CD14-positive monocyte (primary cell): Measurements from ENCODE around the gene ABCA6. TPM values are rescaled to one million over a fixed set of nuclear protein-coding genes. Genes with fewer than 3 reads are reported as not detected.
A peak's percentile ranks its signal among the peaks of the same experiment; 100 is the strongest.

Experiments
- DNase-seq, 3 donors: peaks; one replicate each; pipeline ENCODE4 v3.0.0-alpha.2; 2011 to 2022
- H2AFZ ChIP-seq: 2 replicates; pipeline ENCODE4 v1.6.0; 2012; ENCODE audit warnings: mild to moderate bottlenecking, low read depth, low read length, inconsistent platforms; ENCODE audit not compliant: insufficient read depth, poor library complexity, severe bottlenecking
- H3K27ac ChIP-seq, 2 donors: 1 replicate in 1 of 2; 2 replicates in 1 of 2; pipeline ENCODE4 v1.5.1; 2012 to 2013; ENCODE audit warnings: low read length in 2 of 2, control low read depth in 1 of 2, inconsistent platforms in 1 of 2, low read depth in 1 of 2, mild to moderate bottlenecking in 1 of 2
- H3K27me3 ChIP-seq, 2 donors: one replicate each; pipeline versions ENCODE4 v1.6.0 to v1.6.1; 2011 to 2013; ENCODE audit warnings: low read length in 2 of 2; ENCODE audit not compliant: control insufficient read depth in 2 of 2, insufficient read depth in 2 of 2
- H3K36me3 ChIP-seq, 2 donors: replicated peaks in 1 of 2; 1 replicate in 1 of 2; 2 replicates in 1 of 2; pipeline versions ENCODE4 v1.5.1 to v1.6.1; 2012 to 2013; ENCODE audit warnings: low read length in 2 of 2, control low read depth in 1 of 2, inconsistent platforms in 1 of 2, mild to moderate bottlenecking in 1 of 2; ENCODE audit not compliant: insufficient read depth in 2 of 2, control insufficient read depth in 1 of 2
- H3K4me1 ChIP-seq, 2 donors: 1 replicate in 1 of 2; 2 replicates in 1 of 2; pipeline versions ENCODE4 v1.5.1 to v1.6.1; 2012 to 2013; ENCODE audit warnings: low read length in 2 of 2, control low read depth in 1 of 2, inconsistent platforms in 1 of 2, mild to moderate bottlenecking in 1 of 2, moderate library complexity in 1 of 2; ENCODE audit not compliant: insufficient read depth in 2 of 2, control insufficient read depth in 1 of 2
- H3K4me2 ChIP-seq: replicated peaks from 2 replicates; pipeline ENCODE3; 2012; ENCODE audit warnings: low read length, moderate library complexity, mild to moderate bottlenecking; ENCODE audit not compliant: poor library complexity, severe bottlenecking; ENCODE audit errors: extremely low read depth
- H3K4me3 ChIP-seq, 3 experiments: fragments of 200-600 bp in 1 of 3; sonication (generic) in 1 of 3; replicated peaks in 1 of 3; 1 replicate in 2 of 3; 2 replicates in 1 of 3; pipeline ENCODE4 v1.5.1; 2011 to 2013; ENCODE audit warnings: low read length in 3 of 3, mild to moderate bottlenecking in 3 of 3, control low read depth in 2 of 3, low read depth in 2 of 3, inconsistent platforms in 1 of 3, moderate library complexity in 1 of 3
- H3K79me2 ChIP-seq: 2 replicates; pipeline ENCODE4 v1.6.0; 2012; ENCODE audit warnings: mild to moderate bottlenecking, control low read depth, inconsistent platforms, low read length, moderate library complexity; ENCODE audit not compliant: insufficient read depth
- H3K9ac ChIP-seq: 2 replicates; pipeline ENCODE4 v1.6.0; 2017; ENCODE audit warnings: low read length, mild to moderate bottlenecking; ENCODE audit not compliant: insufficient read depth, poor library complexity, severe bottlenecking
- H3K9me3 ChIP-seq, 2 donors: replicated peaks in 1 of 2; 1 replicate in 1 of 2; 2 replicates in 1 of 2; pipeline versions ENCODE4 v1.5.1 to v1.6.1; 2012 to 2013; ENCODE audit warnings: low read length in 2 of 2, control low read depth in 1 of 2; ENCODE audit not compliant: control insufficient read depth in 1 of 2, insufficient read depth in 1 of 2
- H4K20me1 ChIP-seq: 2 replicates; pipeline ENCODE4 v1.6.0; 2012; ENCODE audit warnings: mild to moderate bottlenecking, low read length, control low read depth, moderate library complexity; ENCODE audit not compliant: insufficient read depth
- H3K27ac Mint-ChIP-seq, 7 donors: one replicate each; pipeline ENCODE4 v1.8.0; 2020; ENCODE audit warnings: mild to moderate bottlenecking in 7 of 7, mixed read lengths in 7 of 7, moderate library complexity in 6 of 7, inconsistent platforms in 2 of 7
- H3K27me3 Mint-ChIP-seq, 3 donors: one replicate each; pipeline ENCODE4 v1.8.0; 2021 to 2022; ENCODE audit warnings: low read depth in 3 of 3, mild to moderate bottlenecking in 3 of 3, mixed read lengths in 3 of 3, moderate library complexity in 3 of 3, inconsistent platforms in 1 of 3
- H3K36me3 Mint-ChIP-seq, 2 donors: one replicate each; pipeline ENCODE4 v1.8.0; 2020; ENCODE audit warnings: mixed read lengths in 2 of 2, inconsistent platforms in 1 of 2, mild to moderate bottlenecking in 1 of 2
- H3K4me1 Mint-ChIP-seq: one replicate; pipeline ENCODE4 v1.8.0; 2020; ENCODE audit warnings: mild to moderate bottlenecking, mixed read lengths
- H3K4me3 Mint-ChIP-seq, 2 donors: one replicate each; pipeline ENCODE4 v1.8.0; 2020; ENCODE audit warnings: mild to moderate bottlenecking in 2 of 2, mixed read lengths in 2 of 2, moderate library complexity in 1 of 2
- H3K9me3 Mint-ChIP-seq, 7 donors: one replicate each; pipeline ENCODE4 v1.8.0; 2020 to 2022; ENCODE audit warnings: mixed read lengths in 7 of 7, mild to moderate bottlenecking in 6 of 7, moderate library complexity in 6 of 7, inconsistent platforms in 2 of 7
- CTCF ChIP-seq: fragments of 200-600 bp; IDR thresholded peaks from one replicate; pipeline ENCODE4 v1.8.0; 2022; ENCODE audit warnings: antibody characterized with exemption, mild to moderate bottlenecking
- WGBS: methylation state at CpG from one replicate; pipeline ENCODE4 v1.1.5; 2013; ENCODE audit warnings: missing lambda C conversion rate; ENCODE audit not compliant: insufficient coverage; 5-methylcytosine and 5-hydroxymethylcytosine counted together
- intact Hi-C, 2 donors: fragments of 100-400 bp; cut with micrococcal nuclease; formaldehyde crosslinking; loops; one replicate each; pipeline versions ENCODE4 v1.15.0 to v1.15.1; 2023
- polyA plus RNA-seq, 3 donors: library from polyadenylated mRNA; depleted of rRNA in 1 of 3; unstranded in 2 of 3; stranded (reverse) in 1 of 3; fragments of 300-500 nt in 2 of 3; fragments of >200 nt in 1 of 3; fragmentation: Illumina TruSeq in 2 of 3; gene quantifications; 1 replicate in 2 of 3; 2 replicates in 1 of 3; pipeline ENCODE4 v1.2.3, GENCODE V29; 2012 to 2021

Gene ABCA6
- polyA plus RNA-seq, 3 donors, result 0.52 to 0.93 (median 0.76) TPM

GRCh38 chr17:69064001-69064400 is 77.7 kb downstream of the ABCA6 start:
- TF ChIP-seq CTCF, result no peak
- Histone ChIP-seq H3K27me3 (no peaks in the 10 kb centered on the region), H3K9ac (no peak overlapping the region), H3K27ac (peak overlapping the region in 1 of 2 donors; percentile 75), H3K4me2 (peak overlapping the region; percentile 29), H3K36me3 (no peaks in the 10 kb centered on the region), H3K9me3 (no peaks in the 10 kb centered on the region), H3K4me3 (peak overlapping the region in 1 of 3 experiments; percentile 32), H3K79me2 (no peaks in the 10 kb centered on the region), H4K20me1 (no peaks in the 10 kb centered on the region), H2AFZ (no peak overlapping the region), H3K4me1 (peaks cover 54% of the 10 kb centered on the region in 2 donors)
- peak overlapping the region in 1 of 2 donors; percentile 22 for H3K4me3 Mint-ChIP-seq
- intact Hi-C loops, result no loop called here
- DNase-seq, result peak in 2 of 3 donors; percentile 58 to 73
- peaks cover 0 to 3% of the 10 kb centered on the region in 2 donors for H3K36me3 Mint-ChIP-seq
- H3K27me3 Mint-ChIP-seq, result no peaks in the 10 kb centered on the region
- H3K4me1 Mint-ChIP-seq, result peaks cover 54% of the 10 kb centered on the region
- H3K9me3 Mint-ChIP-seq, result peaks cover 0 to 6% (median 3%) of the 10 kb centered on the region in 7 donors
- peak overlapping the region; percentile 66 to 89 (median 84) for H3K27ac Mint-ChIP-seq
- no CpG with 5 or more reads among the region's 2 CpGs for WGBS

- peaks cover 0 to 11% (median 5%) of the 10 kb centered on the region in 7 donors for H3K9me3 Mint-ChIP-seq
- no peak overlapping the region for H3K9ac ChIP-seq
- peaks cover 51% of the 10 kb centered on the region for H3K4me1 Mint-ChIP-seq
- no peaks in the 10 kb centered on the region for H3K9me3 ChIP-seq
- peaks cover 52 to 54% of the 10 kb centered on the region in 2 donors for H3K4me1 ChIP-seq
- no CpG with 5 or more reads among the region's 4 CpGs for WGBS
- no peak for DNase-seq
- no peak overlapping the region for H3K4me3 ChIP-seq
- H3K4me2 ChIP-seq, result no peak overlapping the region
- no peaks in the 10 kb centered on the region for H4K20me1 ChIP-seq
- no peaks in the 10 kb centered on the region for H3K36me3 ChIP-seq
- peak overlapping the region in 1 of 2 donors; percentile 75 for H3K27ac ChIP-seq
- H3K27me3 ChIP-seq, result no peaks in the 10 kb centered on the region
- H3K27ac Mint-ChIP-seq, result peak overlapping the region in 6 of 7 donors; percentile 43 to 89 (median 70)
- peaks cover 0 to 3% of the 10 kb centered on the region in 2 donors for H3K36me3 Mint-ChIP-seq
- H2AFZ ChIP-seq, result no peak overlapping the region
- intact Hi-C loops, result no loop called here
- no peaks in the 10 kb centered on the region for H3K27me3 Mint-ChIP-seq
- no peak for TF ChIP-seq CTCF
- no peak overlapping the region for H3K4me3 Mint-ChIP-seq
- H3K79me2 ChIP-seq, result no peaks in the 10 kb centered on the region
These were observed 78.7 kb downstream of the ABCA6 start for GRCh38 chr17:69062860-69063581.
